HCT116 (cell line): ENCODE data around the gene CLOCK. TPM values are rescaled to one million over a fixed set of nuclear protein-coding genes. Genes with fewer than 3 reads are reported as not detected.

ENCODE experiments used
- ATAC-seq: fragments of 200-7000 bp; cut with Tn5 transposase; 2 replicates; pipeline ENCODE4 v1.9.1; 2020; ENCODE audit warnings: mild to moderate bottlenecking, moderate library complexity
- BruUV-seq: library from RNA; stranded (reverse); fragments of 400-500 nt; replicated peaks from 2 replicates; lab custom pipeline; 2021; lab: Mats Ljungman, UMichigan
- CTCF ChIA-PET: fragments of 300-600 bp; sonication (Branson Sonifier 250); formaldehyde crosslinking; loops from one replicate; lab custom pipeline; 2021; ENCODE audit warnings: antibody characterized with exemption; lab: Charles Lee
- POLR2A ChIA-PET: fragments of 300-600, 350-600 bp; sonication (Branson Sonifier 250); formaldehyde crosslinking; loops from one replicate; lab custom pipeline; 2021; ENCODE audit warnings: antibody characterized with exemption; lab: Charles Lee
- RAD21 ChIA-PET, 2 experiments: fragments of 300-600 bp; sonication (Branson Sonifier 250); formaldehyde crosslinking; loops; one replicate each; lab custom pipeline; 2023; ENCODE audit warnings: low total read pairs in 2 of 2; ENCODE audit not compliant: uncharacterized antibody in 2 of 2, unreplicated experiment in 2 of 2, low non-redundant PET in 1 of 2; lab: Charles Lee
- DNase-seq: peaks from one replicate; pipeline ENCODE4 v3.0.0-alpha.2; 2010; ENCODE audit warnings: low read depth, low spot score
- H2AFZ ChIP-seq: fragments of 200-600 bp; shearing (Covaris generic), sonication (generic); 2 replicates; pipeline ENCODE4 v1.6.1; 2017; ENCODE audit warnings: low read depth, mixed run types, mixed read lengths, antibody characterized with exemption, low read length; ENCODE audit not compliant: poor library complexity, severe bottlenecking
- H3K27ac ChIP-seq: 2 replicates; pipeline ENCODE4 v1.5.1; 2012; ENCODE audit warnings: low read depth, low read length
- H3K27me3 ChIP-seq: fragments of 200-600 bp; sonication (generic); 2 replicates; pipeline ENCODE4 v1.6.1; 2016; ENCODE audit warnings: mixed run types, low read length, mixed read lengths; ENCODE audit not compliant: insufficient read depth
- H3K36me3 ChIP-seq, 2 experiments: fragments of 200-500 bp in 1 of 2; fragments of 200-600 bp in 1 of 2; sonication (Bioruptor generic) in 1 of 2; sonication (generic) in 1 of 2; 2 replicates each; pipeline versions ENCODE4 v1.5.1 to v1.6.1; 2014 to 2016; ENCODE audit warnings: low read length in 2 of 2, inconsistent platforms in 1 of 2, mixed read lengths in 1 of 2, mixed run types in 1 of 2; ENCODE audit not compliant: insufficient read depth in 2 of 2, control insufficient read depth in 1 of 2
- H3K4me1 ChIP-seq, 2 experiments: fragments of 200-600 bp in 1 of 2; sonication (generic) in 1 of 2; 2 replicates each; pipeline versions ENCODE4 v1.5.1 to v1.6.1; 2012 to 2017; ENCODE audit warnings: low read length in 2 of 2, inconsistent platforms in 1 of 2, mild to moderate bottlenecking in 1 of 2, mixed read lengths in 1 of 2, mixed run types in 1 of 2, moderate library complexity in 1 of 2; ENCODE audit not compliant: insufficient read depth in 2 of 2, control insufficient read depth in 1 of 2
- H3K4me2 ChIP-seq: fragments of 200-600 bp; sonication (generic); 2 replicates; pipeline ENCODE4 v1.6.1; 2017; ENCODE audit warnings: mixed run types, low read length, mixed read lengths
- H3K4me3 ChIP-seq, 2 experiments: fragments of 200-600 bp in 1 of 2; sonication (generic) in 1 of 2; replicated peaks in 1 of 2; 2 replicates each; pipeline ENCODE4 v1.5.1; 2011 to 2016; ENCODE audit warnings: low read length in 2 of 2, control low read depth in 1 of 2, low read depth in 1 of 2, mild to moderate bottlenecking in 1 of 2, mixed read lengths in 1 of 2, mixed run types in 1 of 2
- H3K79me2 ChIP-seq: fragments of 200-600 bp; sonication (generic); 2 replicates; pipeline ENCODE4 v1.6.1; 2017; ENCODE audit warnings: mild to moderate bottlenecking, mixed run types, low read length, moderate library complexity, mixed read lengths; ENCODE audit not compliant: insufficient read depth
- H3K9ac ChIP-seq: fragments of 200-600 bp; sonication (generic); 2 replicates; pipeline ENCODE4 v1.6.1; 2016; ENCODE audit warnings: low read length, mixed read lengths
- H3K9me2 ChIP-seq: fragments of 200-600 bp; sonication (generic), shearing (Covaris generic); 2 replicates; pipeline ENCODE4 v1.6.1; 2017; ENCODE audit warnings: mixed run types, mild to moderate bottlenecking, moderate library complexity; ENCODE audit not compliant: insufficient read depth
- H3K9me3 ChIP-seq, 2 experiments: fragments of 200-500 bp in 1 of 2; fragments of 200-600 bp in 1 of 2; sonication (Bioruptor generic) in 1 of 2; sonication (generic) in 1 of 2; 2 replicates each; pipeline ENCODE4 v1.6.1; 2014 to 2017; ENCODE audit warnings: low read length in 2 of 2, mixed read lengths in 2 of 2, inconsistent platforms in 1 of 2, low read depth in 1 of 2, mild to moderate bottlenecking in 1 of 2, mixed run types in 1 of 2, moderate library complexity in 1 of 2; ENCODE audit not compliant: control insufficient read depth in 1 of 2, insufficient read depth in 1 of 2
- H4K20me1 ChIP-seq: fragments of 200-600 bp; sonication (generic), shearing (Covaris generic); 2 replicates; pipeline ENCODE4 v1.6.1; 2017; ENCODE audit warnings: mixed run types, mild to moderate bottlenecking, moderate library complexity; ENCODE audit not compliant: insufficient read depth
- EGR1 ChIP-seq: IDR thresholded peaks from 2 replicates; pipeline ENCODE4 v1.6.1; 2012; ENCODE audit warnings: low read depth
- FOSL1 ChIP-seq: IDR thresholded peaks from 2 replicates; pipeline ENCODE4 v1.6.1; 2012; ENCODE audit warnings: low read depth
- JUND ChIP-seq: IDR thresholded peaks from 2 replicates; pipeline ENCODE4 v1.6.1; 2012
- SP1 ChIP-seq: IDR thresholded peaks from 2 replicates; pipeline ENCODE4 v1.6.1; 2012; ENCODE audit warnings: low read depth
- SRF ChIP-seq: IDR thresholded peaks from 2 replicates; pipeline ENCODE4 v1.6.1; 2012; ENCODE audit warnings: low read depth
- YY1 ChIP-seq: IDR thresholded peaks from 2 replicates; pipeline ENCODE4 v1.6.1; 2011; ENCODE audit warnings: low read length, low read depth, moderate library complexity, mild to moderate bottlenecking; ENCODE audit not compliant: insufficient replicate concordance; ENCODE audit errors: extremely low read depth
- ZFX ChIP-seq: fragments of 450-650 bp; IDR thresholded peaks from 2 replicates; pipeline ENCODE4 v1.6.1; 2017
- intact Hi-C: fragments of 100-400 bp; cut with micrococcal nuclease; formaldehyde crosslinking; loops from 2 replicates; pipeline ENCODE4 v1.10.0; 2022
- total RNA-seq: library from RNA; stranded (reverse); gene quantifications from one replicate; pipeline ENCODE4 v1.2.1, GENCODE V29; 2021; ENCODE audit not compliant: unreplicated experiment
- TF ChIP-seq, protein P1 (sequence below): IDR thresholded peaks from 2 replicates; pipeline ENCODE4 v1.6.1; 2012
- TF ChIP-seq, protein P2 (sequence below): IDR thresholded peaks from 2 replicates; pipeline ENCODE4 v1.6.1; 2012; ENCODE audit warnings: low read depth

The CLOCK gene
- total RNA-seq, 1 experiment from 2014 or later = 38.7 TPM

DNA sequence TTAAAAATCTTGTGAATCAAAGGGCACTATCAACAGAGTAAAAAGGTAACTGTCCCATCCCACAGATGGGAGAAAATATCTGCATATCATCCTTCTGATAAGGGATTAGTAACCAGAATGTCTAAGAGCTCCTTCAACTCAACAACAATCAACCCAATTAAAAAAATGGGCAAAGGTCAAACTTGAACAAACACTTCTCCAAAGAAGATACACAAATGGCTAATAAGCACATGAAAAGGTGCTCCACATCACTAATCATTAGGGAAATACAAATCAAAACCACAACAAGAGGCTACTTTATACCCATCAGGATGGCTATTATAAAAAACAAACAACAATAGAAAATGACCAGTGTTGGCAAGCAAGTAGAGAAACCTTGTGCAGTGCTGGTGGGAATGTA, 107.7 kb downstream of the CLOCK start:
- no peak overlapping the region for H3K27ac ChIP-seq
- H3K9me2 ChIP-seq = no peaks in the 10 kb centered on the region
- no peaks in the 10 kb centered on the region for H3K27me3 ChIP-seq
- no peaks in the 10 kb centered on the region for H3K79me2 ChIP-seq
- H3K4me3 ChIP-seq = no peak overlapping the region
- H2AFZ ChIP-seq = no peak overlapping the region
- H3K9ac ChIP-seq = no peak overlapping the region
- H3K36me3 ChIP-seq = peaks cover 25 to 44% of the 10 kb centered on the region in 2 experiments
- H3K9me3 ChIP-seq = no peaks in the 10 kb centered on the region
- no TSS peak for BruUV-seq
- RAD21 ChIA-PET = no interaction called here
- CTCF ChIA-PET = no interaction called here
- TF ChIP-seq, protein P1, sequence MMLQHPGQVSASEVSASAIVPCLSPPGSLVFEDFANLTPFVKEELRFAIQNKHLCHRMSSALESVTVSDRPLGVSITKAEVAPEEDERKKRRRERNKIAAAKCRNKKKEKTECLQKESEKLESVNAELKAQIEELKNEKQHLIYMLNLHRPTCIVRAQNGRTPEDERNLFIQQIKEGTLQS = no peak
- TF ChIP-seq EGR1 = no peak
- TF ChIP-seq, protein P2, sequence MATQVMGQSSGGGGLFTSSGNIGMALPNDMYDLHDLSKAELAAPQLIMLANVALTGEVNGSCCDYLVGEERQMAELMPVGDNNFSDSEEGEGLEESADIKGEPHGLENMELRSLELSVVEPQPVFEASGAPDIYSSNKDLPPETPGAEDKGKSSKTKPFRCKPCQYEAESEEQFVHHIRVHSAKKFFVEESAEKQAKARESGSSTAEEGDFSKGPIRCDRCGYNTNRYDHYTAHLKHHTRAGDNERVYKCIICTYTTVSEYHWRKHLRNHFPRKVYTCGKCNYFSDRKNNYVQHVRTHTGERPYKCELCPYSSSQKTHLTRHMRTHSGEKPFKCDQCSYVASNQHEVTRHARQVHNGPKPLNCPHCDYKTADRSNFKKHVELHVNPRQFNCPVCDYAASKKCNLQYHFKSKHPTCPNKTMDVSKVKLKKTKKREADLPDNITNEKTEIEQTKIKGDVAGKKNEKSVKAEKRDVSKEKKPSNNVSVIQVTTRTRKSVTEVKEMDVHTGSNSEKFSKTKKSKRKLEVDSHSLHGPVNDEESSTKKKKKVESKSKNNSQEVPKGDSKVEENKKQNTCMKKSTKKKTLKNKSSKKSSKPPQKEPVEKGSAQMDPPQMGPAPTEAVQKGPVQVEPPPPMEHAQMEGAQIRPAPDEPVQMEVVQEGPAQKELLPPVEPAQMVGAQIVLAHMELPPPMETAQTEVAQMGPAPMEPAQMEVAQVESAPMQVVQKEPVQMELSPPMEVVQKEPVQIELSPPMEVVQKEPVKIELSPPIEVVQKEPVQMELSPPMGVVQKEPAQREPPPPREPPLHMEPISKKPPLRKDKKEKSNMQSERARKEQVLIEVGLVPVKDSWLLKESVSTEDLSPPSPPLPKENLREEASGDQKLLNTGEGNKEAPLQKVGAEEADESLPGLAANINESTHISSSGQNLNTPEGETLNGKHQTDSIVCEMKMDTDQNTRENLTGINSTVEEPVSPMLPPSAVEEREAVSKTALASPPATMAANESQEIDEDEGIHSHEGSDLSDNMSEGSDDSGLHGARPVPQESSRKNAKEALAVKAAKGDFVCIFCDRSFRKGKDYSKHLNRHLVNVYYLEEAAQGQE = no peak
- TF ChIP-seq SRF = no peak
- TF ChIP-seq YY1 = no peak
- TF ChIP-seq FOSL1 = no peak
- no peak for TF ChIP-seq ZFX
- no peak for TF ChIP-seq SP1
- TF ChIP-seq JUND = no peak
- no peaks in the 10 kb centered on the region for H4K20me1 ChIP-seq
- POLR2A ChIA-PET = no interaction called here
- H3K4me2 ChIP-seq = no peak overlapping the region
- peaks cover 4 to 13% of the 10 kb centered on the region in 2 experiments; a peak in 2 of 4 replicates for H3K4me1 ChIP-seq
- no peak for DNase-seq
- intact Hi-C loops = no loop called here
- ATAC-seq = no peak
